ENCODE data around the gene BCL2L13.
A peak's percentile ranks its signal among the peaks of the same experiment; 100 is the strongest.
"Not testable (repeated sequence)": the region's sequence is repeated elsewhere in the genome, so short reads cannot be mapped to it uniquely, and the experiment has no call there.

Gene BCL2L13

DNA sequence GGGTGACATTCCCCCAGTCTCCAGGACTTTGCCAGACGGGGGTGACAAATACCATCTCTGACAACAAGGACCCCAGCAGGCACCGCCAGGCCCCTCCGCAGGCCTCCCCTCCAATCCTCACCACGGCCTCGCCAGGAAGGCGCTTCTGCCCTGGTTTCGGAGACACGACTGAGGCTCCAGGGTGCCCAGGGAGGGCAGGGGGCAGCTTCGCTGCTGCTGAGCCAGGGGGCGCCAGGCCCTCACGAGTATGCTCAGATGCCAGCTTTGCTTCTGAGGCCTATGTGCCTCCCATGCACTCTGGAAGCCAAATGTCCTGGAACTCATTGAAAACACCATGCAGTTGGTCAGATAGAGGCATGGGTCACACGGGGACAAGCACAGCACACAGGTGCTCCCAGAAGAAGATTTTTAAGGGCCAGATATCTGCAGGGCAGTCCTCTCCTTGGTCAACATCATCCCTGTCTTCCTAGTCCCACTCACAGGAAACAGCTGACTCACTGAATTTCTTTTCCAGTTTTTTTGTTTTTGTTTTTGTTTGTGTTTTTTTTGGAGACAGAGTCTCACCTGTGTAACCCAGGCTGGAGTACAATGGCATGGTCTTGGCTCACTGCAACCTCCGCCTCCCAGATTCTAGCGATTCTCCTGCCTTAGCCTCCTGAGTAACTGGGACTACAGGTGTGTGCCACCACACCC is 115.8 kb downstream of the BCL2L13 start:
- no peak for DNase-seq

- no peak for DNase-seq
These were observed 122.6 kb downstream of the BCL2L13 start for GRCh38 chr22:17761138-17761488.

GRCh38 chr22:17763442-17763841 is 124.9 kb downstream of the BCL2L13 start:
- DNase-seq, result not testable (repeated sequence)

- peak in 3 of 58 donors; percentile 26 to 38 (median 36) for DNase-seq
These were observed 125.5 kb downstream of the BCL2L13 start for GRCh38 chr22:17764036-17764435.

DNA sequence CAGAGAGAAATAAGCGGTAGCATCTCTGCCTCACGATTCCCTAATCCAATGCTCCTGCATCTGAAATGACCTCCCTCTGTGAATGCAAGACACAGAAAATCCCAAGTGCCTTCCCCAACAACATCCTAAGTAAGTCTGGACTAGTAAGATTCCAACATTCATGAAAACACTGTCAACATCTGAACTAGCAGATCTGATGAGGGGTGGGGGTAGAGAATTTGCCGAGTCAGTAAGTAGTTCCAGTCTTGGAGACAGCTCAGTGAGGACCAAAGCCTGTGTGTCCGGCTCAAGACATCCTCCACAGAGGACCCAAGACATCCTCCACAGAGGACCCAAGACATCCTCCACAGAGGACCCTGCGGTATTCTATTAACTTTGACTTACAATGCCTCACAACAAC is 126.3 kb downstream of the BCL2L13 start:
- DNase-seq, result not testable (repeated sequence)

GRCh38 chr22:17767233-17768065 is 128.9 kb downstream of the BCL2L13 start:
- no peak for DNase-seq

DNA sequence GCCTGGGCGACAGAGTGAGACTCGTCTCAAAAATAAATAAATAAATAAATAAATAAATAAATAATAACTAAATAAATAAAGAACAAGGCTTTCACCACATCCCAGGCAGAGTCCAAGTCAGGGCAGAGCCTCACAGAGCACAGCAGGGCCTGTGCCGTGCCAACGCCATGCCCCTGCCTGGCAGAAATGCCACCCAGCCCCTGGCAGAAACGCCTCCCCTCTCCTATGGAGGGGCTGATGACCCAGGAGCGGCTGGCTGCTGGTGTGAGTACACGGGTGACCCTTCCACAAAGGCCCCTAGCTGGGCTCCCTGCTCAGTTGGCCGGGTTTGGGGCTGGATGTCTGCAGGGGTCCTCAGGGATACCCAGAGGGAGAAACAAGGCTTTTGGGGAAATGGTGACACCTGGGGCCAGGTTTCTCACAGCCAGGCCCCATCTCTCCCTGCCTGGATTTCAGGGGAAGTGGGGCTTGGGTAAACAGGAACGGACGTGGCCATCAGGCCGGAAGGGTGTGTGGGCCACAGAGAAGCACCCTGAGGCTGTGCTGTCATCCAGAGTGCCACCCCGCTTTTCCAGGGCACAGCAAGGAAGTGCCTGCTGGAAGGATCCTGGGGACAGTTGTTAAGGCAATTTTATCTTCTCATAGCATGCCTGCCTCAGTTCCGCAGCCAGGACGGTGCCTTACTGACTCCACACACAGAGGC is 130.6 kb downstream of the BCL2L13 start:
- no peak for DNase-seq

GRCh38 chr22:17769716-17770082 is 131.1 kb downstream of the BCL2L13 start:
- DNase-seq, result no peak

- DNase-seq, result peak in 41 of 58 donors; percentile 24 to 83 (median 46)
These were observed 131.9 kb downstream of the BCL2L13 start for GRCh38 chr22:17770180-17771077.

GRCh38 chr22:17772249-17772957 is 133.8 kb downstream of the BCL2L13 start:
- DNase-seq, result no peak

- peak in 2 of 58 donors; percentile 36 to 38 for DNase-seq
These were observed 134.5 kb downstream of the BCL2L13 start for GRCh38 chr22:17772958-17773605.

DNA sequence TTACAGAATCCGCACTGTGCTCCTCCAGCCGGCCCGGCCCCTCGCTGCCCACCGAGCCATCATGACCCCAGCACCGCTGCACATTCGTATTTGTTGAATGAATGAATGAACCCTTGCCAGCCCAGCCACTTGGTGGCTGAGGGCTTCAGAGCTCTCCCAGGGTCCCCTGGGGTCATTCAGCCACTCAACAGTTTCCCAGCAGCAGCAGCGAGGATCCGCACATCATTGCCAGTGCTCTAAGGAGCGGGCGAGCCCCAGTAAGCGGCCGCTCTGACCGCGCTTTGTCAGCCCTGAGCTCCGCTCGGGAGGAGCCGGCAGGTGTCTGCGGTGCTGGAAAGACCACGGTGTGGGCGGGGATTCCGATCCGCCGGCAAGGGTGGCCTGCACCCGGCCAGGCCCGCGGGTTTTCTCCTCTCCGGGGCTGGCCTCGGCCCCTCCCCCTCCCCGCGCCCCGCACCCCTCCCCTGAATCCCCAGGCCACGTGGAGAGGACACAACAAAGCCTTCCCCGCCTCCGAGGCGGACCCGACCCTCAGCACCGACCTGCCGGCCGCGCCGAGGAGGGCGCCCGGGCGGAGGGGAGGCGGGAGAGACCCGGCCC is 135.1 kb downstream of the BCL2L13 start:
- DNase-seq, result peak in 22 of 58 donors; percentile 17 to 71 (median 40)

GRCh38 chr22:17774206-17774925 is 135.8 kb downstream of the BCL2L13 start, which contains the start of gene BID:
Gene BID (minus strand): TSS chr22:17774469. CDS start chr22:17750116, 24,353 bp downstream.
- DNase-seq, result peak in 2 of 58 donors; percentile 42 to 47

DNA sequence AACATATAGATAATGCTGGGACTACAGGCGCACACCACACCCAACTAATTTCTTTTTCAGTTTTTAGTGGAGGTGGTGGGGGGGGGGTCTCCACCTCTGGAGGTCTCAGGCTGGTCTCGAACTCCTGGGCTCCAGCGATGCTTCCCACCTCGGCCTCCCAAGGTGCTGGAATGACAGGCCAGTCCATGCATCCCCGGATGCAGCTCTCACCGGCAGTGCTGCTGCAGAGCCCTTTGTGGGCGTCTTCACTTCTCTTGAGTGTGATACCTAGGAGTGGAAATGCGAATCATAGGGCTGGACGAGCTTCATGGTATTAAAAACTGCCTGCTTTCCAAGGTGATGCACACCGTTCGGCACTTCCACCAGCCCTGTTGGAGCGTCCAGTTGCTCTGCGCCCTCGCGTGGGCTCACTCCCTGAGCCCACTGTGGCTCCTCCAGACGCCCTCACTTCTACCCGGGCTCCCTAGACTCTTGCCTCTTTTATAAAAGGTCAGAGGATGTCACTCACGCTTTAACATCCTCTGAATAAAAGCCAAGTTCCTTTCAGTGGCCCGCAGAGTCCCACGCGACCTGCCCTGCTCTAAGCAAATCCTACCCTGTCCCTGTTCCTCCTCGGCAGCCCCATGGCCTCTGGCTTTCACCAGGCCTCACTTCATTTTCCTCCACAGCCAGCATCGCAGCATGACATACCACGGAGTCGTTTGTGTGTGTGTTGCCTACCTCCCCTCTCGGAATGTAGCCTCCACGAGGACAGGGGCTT is 136.5 kb downstream of the BCL2L13 start:
- no peak for DNase-seq

GRCh38 chr22:17775781-17776465 is 137.4 kb downstream of the BCL2L13 start:
- no peak for DNase-seq

DNA sequence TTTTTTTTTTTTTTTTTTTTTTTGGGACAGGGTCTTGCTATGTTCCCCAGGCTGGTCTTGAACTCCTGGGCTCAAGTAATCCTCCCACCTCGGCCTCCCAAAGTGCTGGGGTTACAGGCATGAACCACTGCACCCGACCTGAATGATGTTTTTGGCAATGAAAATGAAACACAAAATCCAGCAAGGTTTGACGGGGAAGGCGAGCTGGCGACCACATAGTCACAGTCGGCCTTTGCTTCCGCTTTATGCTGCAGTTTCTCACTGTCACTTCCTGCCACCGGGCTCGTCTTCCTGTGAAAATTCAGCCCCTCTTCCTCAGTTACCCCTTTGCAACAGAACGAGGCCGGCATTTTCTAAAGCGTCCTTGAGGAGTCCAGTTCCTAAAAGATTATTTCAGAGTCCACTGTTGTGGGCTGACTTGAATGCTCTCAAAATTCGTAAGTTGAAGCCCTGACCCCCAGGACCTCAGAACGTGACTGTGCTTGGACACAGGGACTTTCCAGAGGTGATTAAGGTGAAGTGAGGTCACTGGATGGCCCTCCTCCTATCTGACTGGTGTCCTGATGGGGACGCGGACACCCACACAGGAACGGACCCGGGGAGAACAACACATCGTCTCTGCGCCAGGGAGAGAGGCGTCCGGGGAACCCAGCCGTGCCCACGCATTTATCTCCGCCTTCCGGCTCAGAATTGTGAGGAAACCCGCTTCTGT is 138.6 kb downstream of the BCL2L13 start:
- no peak for DNase-seq

- DNase-seq, result no peak
These were observed 139.1 kb downstream of the BCL2L13 start for GRCh38 chr22:17777717-17778044.

All from anterior cingulate cortex (tissue), 58 donors.